ENCODE measurements around the gene CPNE5.

DNA sequence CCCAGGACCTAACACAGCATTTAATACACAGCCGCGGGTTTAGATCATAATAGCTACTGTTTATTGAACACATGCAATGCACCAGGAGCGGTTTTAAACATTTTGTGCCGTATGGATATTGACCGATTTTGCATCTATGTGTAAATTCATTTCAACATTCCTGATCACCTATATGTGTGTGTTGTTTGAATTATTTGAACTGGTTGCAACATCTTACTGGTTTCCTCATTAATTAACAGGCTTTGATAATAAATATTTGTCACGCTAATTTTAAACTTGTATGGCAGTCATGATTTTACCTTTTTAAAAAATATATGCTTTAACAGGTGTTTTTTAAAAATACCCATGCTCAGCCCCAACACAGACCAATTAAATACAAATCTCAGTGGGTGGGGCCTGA lies 35.8 kb downstream of the CPNE5 start:
- no peak for TF ChIP-seq POLR2A (IDR thresholded peaks at IDR 0.05)
- TF ChIP-seq, protein P1, sequence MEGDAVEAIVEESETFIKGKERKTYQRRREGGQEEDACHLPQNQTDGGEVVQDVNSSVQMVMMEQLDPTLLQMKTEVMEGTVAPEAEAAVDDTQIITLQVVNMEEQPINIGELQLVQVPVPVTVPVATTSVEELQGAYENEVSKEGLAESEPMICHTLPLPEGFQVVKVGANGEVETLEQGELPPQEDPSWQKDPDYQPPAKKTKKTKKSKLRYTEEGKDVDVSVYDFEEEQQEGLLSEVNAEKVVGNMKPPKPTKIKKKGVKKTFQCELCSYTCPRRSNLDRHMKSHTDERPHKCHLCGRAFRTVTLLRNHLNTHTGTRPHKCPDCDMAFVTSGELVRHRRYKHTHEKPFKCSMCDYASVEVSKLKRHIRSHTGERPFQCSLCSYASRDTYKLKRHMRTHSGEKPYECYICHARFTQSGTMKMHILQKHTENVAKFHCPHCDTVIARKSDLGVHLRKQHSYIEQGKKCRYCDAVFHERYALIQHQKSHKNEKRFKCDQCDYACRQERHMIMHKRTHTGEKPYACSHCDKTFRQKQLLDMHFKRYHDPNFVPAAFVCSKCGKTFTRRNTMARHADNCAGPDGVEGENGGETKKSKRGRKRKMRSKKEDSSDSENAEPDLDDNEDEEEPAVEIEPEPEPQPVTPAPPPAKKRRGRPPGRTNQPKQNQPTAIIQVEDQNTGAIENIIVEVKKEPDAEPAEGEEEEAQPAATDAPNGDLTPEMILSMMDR (IDR thresholded peaks at IDR 0.05) = no peak
- no peak for TF ChIP-seq POLR2AphosphoS5 (IDR thresholded peaks at IDR 0.05)

All from stomach (tissue), 4 donors.